Measurements from ENCODE around the gene LAIR2. TPM values are rescaled to one million over a fixed set of nuclear protein-coding genes. Genes with fewer than 3 reads are reported as not detected.

The LAIR2 gene
- total RNA-seq, 2 donors from 2014 or later, result not detected

- H3K9me3 ChIP-seq, result no peaks in the 10 kb centered on the region
- peak overlapping the region; percentile 97 to 98 for H3K27ac ChIP-seq
- peak; percentile 55 for DNase-seq (ENCODE audit: low spot score)
- peaks cover 6% of the 10 kb centered on the region for H3K4me1 ChIP-seq (replicated peaks)
- 9% methylated on average over 38 of the region's 91 CpGs for WGBS
- peaks cover 11 to 12% of the 10 kb centered on the region in 2 donors for H3K36me3 ChIP-seq
- H3K4me3 ChIP-seq, result peak overlapping the region; percentile 50 to 83
- intact Hi-C loops (cut with DNase I), result no loop called here
- TF ChIP-seq CTCF (IDR thresholded peaks at IDR 0.05), result peak in 2 of 4 experiments; percentile 15 to 27
- peak; percentile 16 for TF ChIP-seq POLR2A (IDR thresholded peaks at IDR 0.05)
- peak; percentile 47 for TF ChIP-seq POLR2AphosphoS5 (IDR thresholded peaks at IDR 0.05)
- no peaks in the 10 kb centered on the region for H3K27me3 ChIP-seq (replicated peaks; ENCODE audit: insufficient read depth)
These were observed 39.7 kb upstream of the LAIR2 start for GRCh38 chr19:54462655-54463530.

DNA sequence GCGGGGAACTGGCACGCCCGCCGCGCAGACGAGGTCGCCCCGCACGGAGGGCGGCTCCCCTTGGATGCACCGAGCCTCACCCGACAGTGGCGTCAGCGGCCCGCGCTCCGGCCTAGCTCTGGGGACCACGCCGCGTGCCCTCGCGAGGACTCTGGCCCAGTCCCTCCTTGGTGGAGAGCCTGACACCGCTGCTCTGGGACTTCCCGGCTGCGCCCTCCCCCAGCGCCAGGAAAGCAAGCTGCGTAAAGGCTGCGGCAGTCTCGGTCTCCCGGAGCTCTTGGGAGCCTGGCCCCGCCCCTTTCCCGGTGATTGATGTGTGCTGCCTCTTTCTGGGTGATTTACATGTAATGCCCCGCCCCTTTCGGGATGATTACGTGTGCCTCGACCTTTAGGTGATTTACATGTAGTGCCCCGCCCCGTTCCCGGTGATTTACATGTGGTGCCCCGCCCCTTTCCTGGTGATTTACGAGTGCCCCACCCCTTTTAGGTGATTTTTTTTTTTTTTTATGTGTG is 39.0 kb upstream of the LAIR2 start, which contains the start of gene LENG9:
LENG9 (minus strand) TSS at position 248 of the 513 bp plus-strand sequence. CDS start 252 bp downstream, outside the sequence.
- TF ChIP-seq CTCF (IDR thresholded peaks at IDR 0.05), result no peak
- TF ChIP-seq POLR2AphosphoS5 (IDR thresholded peaks at IDR 0.05), result peak; percentile 92
- peak; percentile 98 for TF ChIP-seq POLR2A (IDR thresholded peaks at IDR 0.05)
- intact Hi-C loops (cut with DNase I), result no loop called here
- DNase-seq (ENCODE audit: low spot score), result peak; percentile 100

GRCh38 chr19:54464044-54464629 is 38.5 kb upstream of the LAIR2 start:
- DNase-seq (ENCODE audit: low spot score), result peak; percentile 98
- intact Hi-C loops (cut with DNase I), result no loop called here
- TF ChIP-seq CTCF (IDR thresholded peaks at IDR 0.05) (no peak), POLR2AphosphoS5 (IDR thresholded peaks at IDR 0.05) (peak; percentile 25)
- no peaks in the 10 kb centered on the region for H3K9me3 ChIP-seq
- peak overlapping the region; percentile 97 to 98 for H3K27ac ChIP-seq
- peaks cover 9% of the 10 kb centered on the region for H3K4me1 ChIP-seq (replicated peaks)
- 1% methylated on average over 26 of the region's 26 CpGs for WGBS
- peaks cover 0 to 6% of the 10 kb centered on the region in 2 donors for H3K36me3 ChIP-seq
- peak overlapping the region; percentile 38 to 83 for H3K4me3 ChIP-seq
- H3K27me3 ChIP-seq (replicated peaks; ENCODE audit: insufficient read depth), result no peaks in the 10 kb centered on the region

More for the DNA sequence above, 39.0 kb upstream of the LAIR2 start, which contains the start of gene LENG9:
- WGBS, result under 1% methylated on average over 41 of the region's 41 CpGs
- Histone ChIP-seq H3K36me3 (peaks cover 4 to 6% of the 10 kb centered on the region in 2 donors), H3K9me3 (no peaks in the 10 kb centered on the region), H3K4me3 (peak within 1 kb of the TSS; percentile 50 to 83), H3K4me1 (replicated peaks) (peaks cover 6% of the 10 kb centered on the region), H3K27me3 (replicated peaks; ENCODE audit: insufficient read depth) (no peaks in the 10 kb centered on the region), H3K27ac (peak within 1 kb of the TSS; percentile 97 to 98)

GRCh38 chr19:54464630-54465425 is 37.8 kb upstream of the LAIR2 start:
- intact Hi-C loops (cut with DNase I), result no loop called here
- no peaks in the 10 kb centered on the region for H3K27me3 ChIP-seq (replicated peaks; ENCODE audit: insufficient read depth)
- peak overlapping the region; percentile 97 to 98 for H3K27ac ChIP-seq
- H3K4me3 ChIP-seq, result peak overlapping the region; percentile 38 to 83
- peak; percentile 51 for TF ChIP-seq POLR2A (IDR thresholded peaks at IDR 0.05)
- peak; percentile 61 for TF ChIP-seq POLR2AphosphoS5 (IDR thresholded peaks at IDR 0.05)
- peak in 1 of 4 experiments; percentile 48 for TF ChIP-seq CTCF (IDR thresholded peaks at IDR 0.05)
- peaks cover 13% of the 10 kb centered on the region for H3K4me1 ChIP-seq (replicated peaks)
- WGBS, result 14% methylated on average over 82 of the region's 87 CpGs
- H3K9me3 ChIP-seq, result no peaks in the 10 kb centered on the region
- peaks cover 0 to 6% of the 10 kb centered on the region in 2 donors for H3K36me3 ChIP-seq
- DNase-seq (ENCODE audit: low spot score), result peak; percentile 90
